K562 (cell line): ENCODE results near the gene C13orf42. TPM values are rescaled to one million over a fixed set of nuclear protein-coding genes. Genes with fewer than 3 reads are reported as not detected.

ENCODE experiments used
- ATAC-seq: fragments of 200-7000 bp; cut with Tn5 transposase; 3 replicates; pipeline ENCODE4 v1.9.1; 2020; ENCODE audit warnings: moderate library complexity
- BruUV-seq: library from RNA; stranded (reverse); fragments of 400-500 nt; replicated peaks from 2 replicates; lab custom pipeline; 2021; lab: Mats Ljungman, UMichigan
- CTCF ChIA-PET: fragments of 300-600 bp; formaldehyde crosslinking; extraction: SDS; loops from one replicate; lab custom pipeline; 2021; ENCODE audit warnings: low intra/inter-chr PET ratio; lab: Yijun Ruan, JAX
- POLR2A ChIA-PET: fragments of 300-600, 350-650 bp; sonication (Branson Sonifier 250); formaldehyde crosslinking; extraction: SDS; loops from one replicate; lab custom pipeline; 2021; ENCODE audit warnings: antibody characterized with exemption, inconsistent platforms; lab: Yijun Ruan, JAX
- DNase-seq, 4 experiments: peaks; one replicate each; pipeline versions ENCODE4 v3.0.0 to v3.0.0-alpha.2; 2011 to 2018; ENCODE audit warnings: low spot score in 3 of 4, mixed read lengths in 3 of 4; ENCODE audit errors: extremely low read depth in 1 of 4
- FAIRE-seq: peaks from 2 replicates; lab custom pipeline; 2011; peaks lifted over from hg19 to GRCh38; lab: Jason Lieb, UNC
- H2AFZ ChIP-seq: 2 replicates; pipeline ENCODE4 v1.6.0; 2011; ENCODE audit warnings: low read depth, low read length, control low read depth, inconsistent platforms
- H3K27ac ChIP-seq: fragments of 200-600 bp; 3 replicates; pipeline ENCODE4 v1.8.0; 2011; ENCODE audit warnings: low read depth, mild to moderate bottlenecking, control low read depth, inconsistent platforms, low read length, moderate library complexity, mixed read lengths; ENCODE audit errors: extremely low read depth
- H3K27me3 ChIP-seq, 2 experiments: fragments of 300-600 bp in 1 of 2; 2 replicates in 1 of 2; 3 replicates in 1 of 2; pipeline versions ENCODE4 v1.6.0 to v1.8.0; 2011; ENCODE audit warnings: inconsistent platforms in 2 of 2, low read length in 2 of 2, mild to moderate bottlenecking in 1 of 2, mixed read lengths in 1 of 2, moderate library complexity in 1 of 2; ENCODE audit not compliant: control insufficient read depth in 2 of 2, insufficient read depth in 2 of 2
- H3K36me3 ChIP-seq: fragments of 300-600 bp; 3 replicates; pipeline ENCODE4 v1.8.0; 2011; ENCODE audit warnings: mild to moderate bottlenecking, low read length, inconsistent platforms; ENCODE audit not compliant: control insufficient read depth, insufficient read depth
- H3K4me1 ChIP-seq, 2 experiments: fragments of 200-600 bp in 1 of 2; replicated peaks in 1 of 2; 2 replicates in 1 of 2; 3 replicates in 1 of 2; pipeline versions ENCODE4 v1.5.1 to v1.8.0; 2011; ENCODE audit warnings: inconsistent platforms in 2 of 2, low read length in 2 of 2, mild to moderate bottlenecking in 1 of 2, mixed read lengths in 1 of 2, moderate library complexity in 1 of 2; ENCODE audit not compliant: control insufficient read depth in 2 of 2, insufficient read depth in 2 of 2
- H3K4me2 ChIP-seq: 2 replicates; pipeline ENCODE4 v1.6.1; 2011; ENCODE audit warnings: low read length, control low read depth, inconsistent platforms, mixed read lengths; ENCODE audit not compliant: insufficient read depth
- H3K4me3 ChIP-seq: fragments of 200-600 bp; sonication (generic), shearing (Covaris generic); 2 replicates; pipeline ENCODE4 v1.5.1; 2016; ENCODE audit warnings: control low read depth, inconsistent platforms
- H3K79me2 ChIP-seq: fragments of 200-600 bp; 3 replicates; pipeline ENCODE4 v1.8.0; 2011; ENCODE audit warnings: low read length, inconsistent platforms; ENCODE audit not compliant: control insufficient read depth, insufficient read depth
- H3K9ac ChIP-seq, 2 experiments: 2 replicates each; pipeline versions ENCODE4 v1.6.0 to v1.6.1; 2011; ENCODE audit warnings: low read depth in 2 of 2, low read length in 2 of 2, control low read depth in 1 of 2, inconsistent platforms in 1 of 2, mild to moderate bottlenecking in 1 of 2, mixed read lengths in 1 of 2; ENCODE audit not compliant: insufficient read depth in 1 of 2
- H3K9me1 ChIP-seq: one replicate; pipeline ENCODE4 v1.6.0; 2011; ENCODE audit warnings: inconsistent platforms, mild to moderate bottlenecking, low read length, moderate library complexity; ENCODE audit not compliant: control insufficient read depth, insufficient read depth
- H3K9me3 ChIP-seq: replicated peaks from 2 replicates; pipeline ENCODE4 v1.5.1; 2011; ENCODE audit warnings: low read depth, low read length, inconsistent platforms; ENCODE audit not compliant: control insufficient read depth, insufficient read depth
- H4K20me1 ChIP-seq: replicated peaks from 2 replicates; pipeline ENCODE4 v1.6.1; 2011; ENCODE audit warnings: low read length, inconsistent platforms, mixed read lengths; ENCODE audit not compliant: control insufficient read depth, insufficient read depth
- REST ChIP-seq, 2 experiments: fragments of 450-650 bp; formaldehyde crosslinking in 1 of 2; IDR thresholded peaks; 2 replicates each; pipeline versions ENCODE4 v1.4.0 to v1.6.1; 2014 to 2020; ENCODE audit warnings: mild to moderate bottlenecking in 2 of 2, borderline replicate concordance in 1 of 2, low read depth in 1 of 2
- ZNF77 ChIP-seq: fragments of 250-450 bp; sonication (Bioruptor Pico); IDR thresholded peaks from 2 replicates; pipeline ENCODE4 v1.5.0; 2020
- WGBS: fragments of 100-300 bp; shearing (Covaris generic); methylation state at CpG from one replicate; pipeline ENCODE4 v1.1.6; 2016; ENCODE audit warnings: low coverage, mixed read lengths; ENCODE audit not compliant: insufficient coverage; ENCODE audit errors: missing lambda C conversion rate; 5-methylcytosine and 5-hydroxymethylcytosine counted together
- in situ Hi-C: fragments of 300-500 bp; cut with MboI; formaldehyde crosslinking; loops from 4 replicates; pipeline ENCODE4 v1.15.0; 2018; ENCODE audit warnings: inconsistent platforms, mixed read lengths
- intact Hi-C: fragments of 100-400 bp; cut with micrococcal nuclease; formaldehyde crosslinking; loops from 2 replicates; pipeline ENCODE4 v1.14.2; 2022
- polyA plus RNA-seq, 8 experiments: library from polyadenylated mRNA; depleted of rRNA in 4 of 8; stranded (reverse) in 5 of 8; unstranded in 3 of 8; fragments of >200 nt; fragmentation: Nextera tagmentation in 2 of 8; fragmentation: Illumina TruSeq in 1 of 8; extraction: Ambion mirVana in 2 of 8; extraction: Trizol in 1 of 8; gene quantifications; 2 replicates each; pipeline versions ENCODE4 v1.2.1 to v1.2.3, GENCODE V29; 2011 to 2014; ENCODE audit warnings: inconsistent platforms in 1 of 8, missing spikeins in 1 of 8
- total RNA-seq, 7 experiments: library from RNA; depleted of rRNA in 6 of 7; stranded (reverse); fragments of >200 nt in 6 of 7; fragmentation: Illumina TruSeq in 2 of 7; extraction: Trizol in 2 of 7; gene quantifications; 2 replicates each; pipeline versions ENCODE4 v1.2.1 to v1.2.3, GENCODE V29; 2011 to 2021; ENCODE audit warnings: low replicate concordance in 1 of 7

The C13orf42 gene
- total and polyA plus RNA-seq, 9 of the 15 experiments (the other 6 are each of a cell fraction or from before 2014, with no cell fraction given), result 0.18 TPM; not detected in 8

- Histone ChIP-seq H3K27ac (no peak overlapping the region), H3K4me3 (no peak overlapping the region), H3K4me1 (no peaks in the 10 kb centered on the region), H4K20me1 (no peaks in the 10 kb centered on the region), H3K27me3 (peaks cover 0 to 10% of the 10 kb centered on the region in 2 experiments; a peak in 1 of 5 replicates), H3K9ac (no peak overlapping the region), H3K4me2 (no peak overlapping the region), H3K79me2 (no peaks in the 10 kb centered on the region), H3K9me1 (no peaks in the 10 kb centered on the region), H2AFZ (no peak overlapping the region), H3K36me3 (no peaks in the 10 kb centered on the region), H3K9me3 (no peaks in the 10 kb centered on the region)
- POLR2A ChIA-PET, result no interaction called here
- TF ChIP-seq ZNF77 (CRISPR knock-in tag) (no peak), REST (IDR thresholded peaks at IDR 0.05; ENCODE audit: borderline replicate concordance) (peak; percentile 50), REST (CRISPR knock-in tag; IDR thresholded peaks at IDR 0.05; ENCODE audit: low read depth) (no peak)
- in situ Hi-C loops, result loop anchor here (10.0 to 25.0 kb wide), 2 partner anchors 158 to 1001 kb away; partner anchors contain the start of gene NEK5
- BruUV-seq, result no TSS peak
- 1% methylated on average over 9 of the region's 10 CpGs for WGBS
- DNase-seq (no peak), FAIRE-seq (no peak), ATAC-seq (no peak)
- intact Hi-C loops, result no loop called here
- CTCF ChIA-PET, result no interaction called here
Observed at GRCh38 chr13:51136276-51136980, 25.4 kb upstream of the C13orf42 start.
